Lung (tissue), 12 donors: ENCODE data around the gene SLC11A1. TPM values are rescaled to one million over a fixed set of nuclear protein-coding genes. Genes with fewer than 3 reads are reported as not detected.

ENCODE experiments used
- ATAC-seq: fragments of 200-7000 bp; cut with Tn5 transposase; one replicate; pipeline ENCODE4 v1.9.1; 2020; ENCODE audit warnings: moderate number of reproducible peaks; ENCODE audit not compliant: insufficient read depth, low FRiP score
- DNase-seq, 3 donors: peaks; one replicate each; pipeline ENCODE4 v3.0.0-alpha.2; 2013 to 2017
- H3K27ac ChIP-seq, 2 donors: one replicate each; pipeline ENCODE4 v1.5.1; 2013; ENCODE audit warnings: mild to moderate bottlenecking in 2 of 2, moderate library complexity in 2 of 2, control low read depth in 1 of 2, inconsistent platforms in 1 of 2, low read depth in 1 of 2, low read length in 1 of 2
- H3K27me3 ChIP-seq, 3 donors: one replicate each; pipeline ENCODE4 v1.5.1; 2013; ENCODE audit warnings: low read length in 2 of 3; ENCODE audit not compliant: control insufficient read depth in 3 of 3, insufficient read depth in 3 of 3
- H3K36me3 ChIP-seq, 4 donors: one replicate each; pipeline ENCODE4 v1.5.1; 2013; ENCODE audit warnings: low read length in 4 of 4, mild to moderate bottlenecking in 1 of 4, moderate library complexity in 1 of 4; ENCODE audit not compliant: control insufficient read depth in 4 of 4, insufficient read depth in 4 of 4
- H3K4me1 ChIP-seq, 5 donors: one replicate each; pipeline ENCODE4 v1.5.1; 2013; ENCODE audit warnings: low read length in 5 of 5, mild to moderate bottlenecking in 2 of 5, moderate library complexity in 1 of 5; ENCODE audit not compliant: control insufficient read depth in 5 of 5, insufficient read depth in 5 of 5
- H3K4me3 ChIP-seq: one replicate; pipeline ENCODE4 v1.5.1; 2013; ENCODE audit warnings: mild to moderate bottlenecking, control low read depth, moderate library complexity
- H3K9ac ChIP-seq, 2 donors: one replicate each; pipeline ENCODE4 v1.5.1; 2013; ENCODE audit warnings: low read length in 2 of 2, control low read depth in 1 of 2; ENCODE audit not compliant: insufficient read depth in 1 of 2
- H3K9me3 ChIP-seq, 4 donors: one replicate each; pipeline ENCODE4 v1.5.1; 2013; ENCODE audit warnings: low read length in 3 of 4, mild to moderate bottlenecking in 1 of 4, moderate library complexity in 1 of 4; ENCODE audit not compliant: control insufficient read depth in 4 of 4, insufficient read depth in 3 of 4
- WGBS, 2 donors: extraction: QIAGEN DNeasy Blood & Tissue Kit; methylation state at CpG; one replicate each; pipeline ENCODE4 v1.1.7; 2013; 5-methylcytosine and 5-hydroxymethylcytosine counted together
- polyA plus RNA-seq, 2 donors: library from polyadenylated mRNA; stranded (reverse); fragments of 200-250 nt; gene quantifications; one replicate each; pipeline ENCODE4 v1.2.1, GENCODE V29; 2013
- total RNA-seq, 2 donors: library from RNA; depleted of rRNA in 1 of 2; stranded (reverse); fragments of >200 nt in 1 of 2; gene quantifications; one replicate each; pipeline ENCODE4 v1.2.1, GENCODE V29; 2014 to 2021
- TF ChIP-seq, protein P1 (sequence below): IDR thresholded peaks from 2 replicates; pipeline ENCODE4 v1.5.1; 2012; ENCODE audit warnings: mild to moderate bottlenecking; ENCODE audit errors: control extremely low read depth, extremely low read depth
- donor health status: control.
- donor health status: control.
- donor health status: Bipolar disorder and iron deficiency.
- donor health status: healthy.
- donor health status: DM: yes; HTN: yes; CAD: no.

Gene SLC11A1
- total and polyA plus RNA-seq, 4 donors: 57.6 to 359 (median 234) TPM

GRCh38 chr2:218343591-218343990 is 38.5 kb upstream of the SLC11A1 start:
- Histone ChIP-seq H3K27ac (no peak overlapping the region), H3K36me3 (peaks cover 0 to 27% (median 8%) of the 10 kb centered on the region in 4 donors)
- 85 to 97% methylated on average over 3 of the region's 3 CpGs for WGBS, 2 donors

DNA sequence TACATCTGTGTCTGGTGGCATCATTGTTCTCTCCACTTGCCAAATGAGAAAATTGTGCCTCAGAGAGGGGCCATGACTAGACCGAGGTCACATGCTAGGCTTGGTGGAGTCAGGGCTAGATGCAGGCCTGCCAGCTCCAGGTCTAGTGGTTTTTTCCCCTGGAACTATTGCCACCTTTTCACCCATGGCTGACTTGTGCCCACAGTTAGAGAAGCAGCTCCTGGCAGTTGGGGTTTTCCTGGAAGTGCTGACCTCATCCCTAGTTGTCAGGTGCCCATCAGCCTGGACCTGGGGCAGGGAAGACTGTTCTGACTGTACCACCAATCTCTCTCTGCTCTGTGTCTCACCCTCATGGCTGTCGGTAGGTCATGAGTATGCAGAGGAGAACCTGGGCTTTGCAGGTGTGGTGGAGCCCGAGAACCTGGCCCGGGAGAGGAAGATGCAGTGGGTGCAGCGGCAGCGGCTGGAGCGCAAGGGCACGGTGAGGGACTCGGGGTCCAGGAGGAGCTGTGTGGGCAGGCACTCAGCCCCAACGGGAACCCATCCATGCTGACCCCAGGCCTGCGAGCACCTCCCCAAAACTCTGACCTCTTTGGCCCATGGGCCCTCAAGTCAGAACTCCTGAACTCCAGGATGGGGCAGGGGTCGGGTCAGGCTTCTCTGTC is 37.9 kb upstream of the SLC11A1 start:
- TF ChIP-seq, protein P1, sequence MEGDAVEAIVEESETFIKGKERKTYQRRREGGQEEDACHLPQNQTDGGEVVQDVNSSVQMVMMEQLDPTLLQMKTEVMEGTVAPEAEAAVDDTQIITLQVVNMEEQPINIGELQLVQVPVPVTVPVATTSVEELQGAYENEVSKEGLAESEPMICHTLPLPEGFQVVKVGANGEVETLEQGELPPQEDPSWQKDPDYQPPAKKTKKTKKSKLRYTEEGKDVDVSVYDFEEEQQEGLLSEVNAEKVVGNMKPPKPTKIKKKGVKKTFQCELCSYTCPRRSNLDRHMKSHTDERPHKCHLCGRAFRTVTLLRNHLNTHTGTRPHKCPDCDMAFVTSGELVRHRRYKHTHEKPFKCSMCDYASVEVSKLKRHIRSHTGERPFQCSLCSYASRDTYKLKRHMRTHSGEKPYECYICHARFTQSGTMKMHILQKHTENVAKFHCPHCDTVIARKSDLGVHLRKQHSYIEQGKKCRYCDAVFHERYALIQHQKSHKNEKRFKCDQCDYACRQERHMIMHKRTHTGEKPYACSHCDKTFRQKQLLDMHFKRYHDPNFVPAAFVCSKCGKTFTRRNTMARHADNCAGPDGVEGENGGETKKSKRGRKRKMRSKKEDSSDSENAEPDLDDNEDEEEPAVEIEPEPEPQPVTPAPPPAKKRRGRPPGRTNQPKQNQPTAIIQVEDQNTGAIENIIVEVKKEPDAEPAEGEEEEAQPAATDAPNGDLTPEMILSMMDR: no peak
- H3K27me3 ChIP-seq: no peaks in the 10 kb centered on the region
- H3K27ac ChIP-seq: no peak overlapping the region
- no peak for ATAC-seq
- peaks cover 0 to 27% (median 8%) of the 10 kb centered on the region in 4 donors for H3K36me3 ChIP-seq
- no peak for DNase-seq
- no peaks in the 10 kb centered on the region for H3K4me1 ChIP-seq
- H3K4me3 ChIP-seq: no peak overlapping the region
- H3K9me3 ChIP-seq: no peaks in the 10 kb centered on the region
- 95 to 99% methylated on average over 12 of the region's 12 CpGs for WGBS, 2 donors
- H3K9ac ChIP-seq: no peak overlapping the region

More at GRCh38 chr2:218343591-218343990, 38.5 kb upstream of the SLC11A1 start:
- Histone ChIP-seq H3K9me3 (no peaks in the 10 kb centered on the region), H3K4me3 (no peak overlapping the region), H3K27me3 (no peaks in the 10 kb centered on the region), H3K4me1 (no peaks in the 10 kb centered on the region), H3K9ac (no peak overlapping the region)
- TF ChIP-seq, protein P1: no peak
- DNase-seq: no peak
- ATAC-seq: no peak

DNA sequence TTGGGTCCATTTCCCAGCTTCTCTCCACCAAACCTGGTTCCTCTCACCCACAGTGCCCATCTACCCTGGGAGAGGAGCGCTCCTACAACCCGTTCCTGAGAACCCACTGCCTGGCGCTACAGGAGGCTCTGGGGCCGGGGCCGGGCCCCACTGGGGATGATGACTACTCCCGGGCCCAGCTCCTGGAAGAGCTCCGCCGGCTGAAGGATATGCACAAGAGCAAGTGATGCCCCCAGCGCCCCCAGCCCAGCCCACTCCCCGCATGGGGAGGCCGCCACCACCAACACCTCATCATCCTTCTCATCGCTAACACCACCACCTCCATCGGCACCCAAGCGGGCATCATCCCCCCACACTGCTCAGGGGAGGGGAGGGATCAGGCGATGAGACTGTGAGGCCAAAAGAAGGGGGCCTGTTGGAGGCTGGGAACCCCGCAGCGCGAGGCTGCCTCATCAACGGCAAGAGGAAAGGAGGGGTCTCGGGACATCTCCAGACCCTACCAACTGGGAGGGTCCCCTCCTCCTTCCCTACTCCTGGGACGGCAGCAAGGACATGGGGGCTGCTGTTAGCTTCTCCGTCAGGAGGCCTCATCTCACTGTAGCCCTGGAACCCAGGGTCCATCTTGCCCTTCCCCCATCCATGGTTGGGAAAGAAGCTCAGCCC is 37.2 kb upstream of the SLC11A1 start:
- ATAC-seq (no peak), DNase-seq (no peak)
- H3K4me1 ChIP-seq: no peaks in the 10 kb centered on the region
- H3K4me3 ChIP-seq: no peak overlapping the region
- H3K27me3 ChIP-seq: no peaks in the 10 kb centered on the region
- no peaks in the 10 kb centered on the region for H3K9me3 ChIP-seq
- H3K27ac ChIP-seq: no peak overlapping the region
- H3K9ac ChIP-seq: no peak overlapping the region
- whole genome bisulfite sequencing, 2 donors: 95% methylated on average over 22 of the region's 22 CpGs
- TF ChIP-seq, protein P1: no peak
- H3K36me3 ChIP-seq: peaks cover 0 to 26% (median 8%) of the 10 kb centered on the region in 4 donors
